NCI-H2196 (cell line): ENCODE results near the gene CFAP161.

Experiments
- DNase-seq: peaks from one replicate; lab custom pipeline; 2025; ENCODE audit not compliant: unreplicated experiment; lab: John Stamatoyannopoulos, UW

The CFAP161 gene

GRCh38 chr15:81182031-81182755 is 48.1 kb downstream of the CFAP161 start:
- DNase-seq, result no peak

- DNase-seq, result no peak
These were observed 48.8 kb downstream of the CFAP161 start for GRCh38 chr15:81182756-81183438.

- DNase-seq, result no peak
These were observed 49.3 kb downstream of the CFAP161 start for GRCh38 chr15:81183439-81183775.

GRCh38 chr15:81184188-81184587 is 50.1 kb downstream of the CFAP161 start:
- no peak for DNase-seq

GRCh38 chr15:81185631-81186295 is 51.7 kb downstream of the CFAP161 start:
- DNase-seq, result no peak

GRCh38 chr15:81188354-81188753 is 54.3 kb downstream of the CFAP161 start:
- no peak for DNase-seq

GRCh38 chr15:81189583-81190283 is 55.7 kb downstream of the CFAP161 start:
- DNase-seq, result no peak

GRCh38 chr15:81190922-81191507 is 56.9 kb downstream of the CFAP161 start:
- DNase-seq, result no peak

GRCh38 chr15:81191701-81192100 is 57.6 kb downstream of the CFAP161 start:
- DNase-seq, result no peak

- DNase-seq, result no peak
These were observed 60.7 kb downstream of the CFAP161 start for GRCh38 chr15:81194723-81195122.

GRCh38 chr15:81195339-81195864 is 61.3 kb downstream of the CFAP161 start:
- DNase-seq, result no peak

- no peak for DNase-seq
These were observed 62.6 kb downstream of the CFAP161 start, which contains the start of gene IL16 for GRCh38 chr15:81196576-81197254. TSS of gene IL16 (plus strand) at chr15:81196879. CDS start at chr15:81225400, 28,521 bp downstream.

- no peak for DNase-seq
These were observed 63.2 kb downstream of the CFAP161 start for GRCh38 chr15:81197255-81197630.

GRCh38 chr15:81197688-81198281 is 63.7 kb downstream of the CFAP161 start:
- no peak for DNase-seq
